ENCODE data around the gene FAM47E.
"Not testable (repeated sequence)": the region's sequence is repeated elsewhere in the genome, so short reads cannot be mapped to it uniquely, and the experiment has no call there.

The FAM47E gene

GRCh38 chr4:76270244-76271175 is 19.0 kb downstream of the FAM47E start:
- no peak for DNase-seq

GRCh38 chr4:76271248-76271647 is 19.7 kb downstream of the FAM47E start:
- DNase-seq: no peak

GRCh38 chr4:76272073-76272472 is 20.6 kb downstream of the FAM47E start:
- no peak for DNase-seq

- no peak for DNase-seq
Measured at GRCh38 chr4:76272582-76272981, 21.1 kb downstream of the FAM47E start.

- DNase-seq: no peak
Measured at GRCh38 chr4:76272999-76273398, 21.5 kb downstream of the FAM47E start.

- DNase-seq: no peak
Measured at GRCh38 chr4:76275486-76276124, 24.1 kb downstream of the FAM47E start.

- DNase-seq: no peak
Measured at GRCh38 chr4:76276813-76277212, 25.3 kb downstream of the FAM47E start.

- DNase-seq: no peak
Measured at GRCh38 chr4:76277667-76278066, 26.1 kb downstream of the FAM47E start.

GRCh38 chr4:76278583-76278982 is 27.1 kb downstream of the FAM47E start:
- DNase-seq: no peak

GRCh38 chr4:76279462-76279861 is 27.9 kb downstream of the FAM47E start:
- no peak for DNase-seq

GRCh38 chr4:76280488-76281441 is 29.2 kb downstream of the FAM47E start:
- no peak for DNase-seq

GRCh38 chr4:76281594-76281993 is 30.1 kb downstream of the FAM47E start:
- DNase-seq: not testable (repeated sequence)

GRCh38 chr4:76282941-76283689 is 31.6 kb downstream of the FAM47E start:
- DNase-seq: no peak

GRCh38 chr4:76283900-76284299 is 32.4 kb downstream of the FAM47E start:
- DNase-seq: no peak

- DNase-seq: not testable (repeated sequence)
Measured at GRCh38 chr4:76287811-76288210, 36.3 kb downstream of the FAM47E start.

- no peak for DNase-seq
Measured at GRCh38 chr4:76292730-76293129, 41.2 kb downstream of the FAM47E start.

GRCh38 chr4:76293772-76294171 is 42.3 kb downstream of the FAM47E start:
- no peak for DNase-seq

- no peak for DNase-seq
Measured at GRCh38 chr4:76296286-76296820, 44.8 kb downstream of the FAM47E start.

- DNase-seq: no peak
Measured at GRCh38 chr4:76298227-76298626, 46.7 kb downstream of the FAM47E start.

GRCh38 chr4:76300012-76300411 is 48.5 kb downstream of the FAM47E start:
- DNase-seq: no peak

GRCh38 chr4:76301068-76301774 is 49.7 kb downstream of the FAM47E start:
- peak; percentile 77 for DNase-seq
